Left lobe of liver (tissue), 2 donors: ENCODE measurements around the gene FUT7. TPM values are rescaled to one million over a fixed set of nuclear protein-coding genes. Genes with fewer than 3 reads are reported as not detected.

Source experiments
- ATAC-seq: fragments of 200-7000 bp; cut with Tn5 transposase; one replicate; pipeline ENCODE4 v1.9.1; 2020; ENCODE audit warnings: mild to moderate bottlenecking, moderate library complexity
- DNase-seq: peaks from one replicate; pipeline ENCODE4 v3.0.0-alpha.2; 2020; ENCODE audit warnings: low spot score
- total RNA-seq: library from RNA; stranded (reverse); gene quantifications from one replicate; pipeline ENCODE4 v1.2.1, GENCODE V29; 2021
- donor health status: DM: no; HTN: no; CAD: no; lungs with moderate emphysema.
- donor health status: DM: no; HTN: yes; CAD: no.

FUT7 gene
- total RNA-seq: 0.08 TPM

GRCh38 chr9:137031904-137032640 lies at the start of gene FUT7:
TSS of gene FUT7 (minus strand) at chr9:137032088. CDS start at chr9:137031991, 97 bp downstream.
- DNase-seq (no peak), ATAC-seq (no peak)

- ATAC-seq: no peak
- DNase-seq: no peak
These were observed 48.6 kb upstream of the FUT7 start for GRCh38 chr9:137080260-137081122.

GRCh38 chr9:137079401-137079787 lies 47.5 kb upstream of the FUT7 start:
- DNase-seq (no peak), ATAC-seq (no peak)

GRCh38 chr9:137078701-137079400 lies 47.0 kb upstream of the FUT7 start:
- ATAC-seq (peak; percentile 32), DNase-seq (peak; percentile 44)

- ATAC-seq (no peak), DNase-seq (peak; percentile 49)
These were observed 46.1 kb upstream of the FUT7 start for GRCh38 chr9:137077758-137078693.

- no peak for DNase-seq
These were observed 45.3 kb upstream of the FUT7 start, which contains the start of gene UAP1L1 for GRCh38 chr9:137077010-137077747. TSS of gene UAP1L1 (plus strand) at chr9:137077517. CDS start at chr9:137077533, 16 bp downstream.

GRCh38 chr9:137076636-137077009 lies 44.7 kb upstream of the FUT7 start:
- ATAC-seq: no peak

More at GRCh38 chr9:137077010-137077747, 45.3 kb upstream of the FUT7 start, which contains the start of gene UAP1L1:
- peak; percentile 53 for ATAC-seq

GRCh38 chr9:137075275-137075775 lies 43.4 kb upstream of the FUT7 start:
- DNase-seq: no peak
- ATAC-seq: no peak

More at GRCh38 chr9:137076636-137077009, 44.7 kb upstream of the FUT7 start:
- no peak for DNase-seq

GRCh38 chr9:137074657-137075274 lies 42.9 kb upstream of the FUT7 start:
- DNase-seq: no peak
- no peak for ATAC-seq

- ATAC-seq (no peak), DNase-seq (no peak)
These were observed 42.1 kb upstream of the FUT7 start for GRCh38 chr9:137073992-137074399.

GRCh38 chr9:137071282-137071681 lies 39.4 kb upstream of the FUT7 start:
- DNase-seq: no peak

GRCh38 chr9:137070906-137071275 lies 39.0 kb upstream of the FUT7 start:
- DNase-seq (no peak), ATAC-seq (peak; percentile 2)

More at GRCh38 chr9:137071282-137071681, 39.4 kb upstream of the FUT7 start:
- no peak for ATAC-seq

- ATAC-seq (peak; percentile 82), DNase-seq (peak; percentile 79)
These were observed 38.5 kb upstream of the FUT7 start, which contains the start of gene SAPCD2 for GRCh38 chr9:137070201-137070905. TSS of gene SAPCD2 (minus strand) at chr9:137070557. CDS start at chr9:137070460, 97 bp downstream.

- no peak for ATAC-seq
These were observed 37.7 kb upstream of the FUT7 start for GRCh38 chr9:137069508-137070091.

GRCh38 chr9:137068539-137069507 lies 36.9 kb upstream of the FUT7 start:
- ATAC-seq (no peak), DNase-seq (no peak)

More at GRCh38 chr9:137069508-137070091, 37.7 kb upstream of the FUT7 start:
- DNase-seq: no peak

GRCh38 chr9:137067860-137068538 lies 36.1 kb upstream of the FUT7 start:
- DNase-seq (peak; percentile 86), ATAC-seq (peak; percentile 78)
